Esophagus muscularis mucosa (tissue), 4 donors: ENCODE measurements around the gene MYRIP.

Experiments used
- EP300 ChIP-seq: sonication (generic); formaldehyde crosslinking; IDR thresholded peaks from one replicate; pipeline ENCODE4 v1.6.1; 2017; ENCODE audit warnings: antibody characterized with exemption
- POLR2A ChIP-seq: fragments of 450-650 bp; IDR thresholded peaks from one replicate; pipeline ENCODE4 v1.6.1; 2017; ENCODE audit warnings: antibody characterized with exemption, moderate library complexity, mild to moderate bottlenecking, low read depth
- POLR2AphosphoS5 ChIP-seq, 2 donors: sonication (generic); formaldehyde crosslinking; IDR thresholded peaks; one replicate each; pipeline ENCODE4 v1.6.1; 2017; ENCODE audit warnings: antibody characterized with exemption in 2 of 2
- TF ChIP-seq, protein P1 (sequence below), 3 experiments: fragments of 200-600 bp in 2 of 3; fragments of 450-650 bp in 1 of 3; sonication (generic) in 2 of 3; IDR thresholded peaks; one replicate each; pipeline ENCODE4 v1.5.1; 2017 to 2019; ENCODE audit warnings: antibody characterized with exemption in 3 of 3, mild to moderate bottlenecking in 2 of 3, moderate library complexity in 1 of 3

DNA sequence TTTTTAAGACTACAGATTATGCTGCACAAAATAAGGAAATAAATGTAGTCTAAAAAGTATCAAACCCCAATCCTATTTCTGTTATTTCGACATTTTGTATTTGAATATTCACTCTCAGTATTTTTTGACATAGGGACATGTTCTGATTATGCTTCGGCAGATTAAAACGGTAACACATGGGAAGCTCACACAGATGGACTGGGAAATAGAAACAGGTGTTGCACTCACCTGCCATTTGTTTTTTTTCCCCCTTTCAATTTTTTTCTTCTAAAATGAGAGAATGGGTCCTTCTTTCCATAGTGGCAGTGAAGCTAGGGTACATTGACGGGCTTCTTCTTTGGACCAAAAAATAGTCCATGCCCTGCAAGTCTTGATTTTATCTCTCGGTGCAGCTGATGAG, 163.1 kb downstream of the MYRIP start:
- TF ChIP-seq, protein P1, sequence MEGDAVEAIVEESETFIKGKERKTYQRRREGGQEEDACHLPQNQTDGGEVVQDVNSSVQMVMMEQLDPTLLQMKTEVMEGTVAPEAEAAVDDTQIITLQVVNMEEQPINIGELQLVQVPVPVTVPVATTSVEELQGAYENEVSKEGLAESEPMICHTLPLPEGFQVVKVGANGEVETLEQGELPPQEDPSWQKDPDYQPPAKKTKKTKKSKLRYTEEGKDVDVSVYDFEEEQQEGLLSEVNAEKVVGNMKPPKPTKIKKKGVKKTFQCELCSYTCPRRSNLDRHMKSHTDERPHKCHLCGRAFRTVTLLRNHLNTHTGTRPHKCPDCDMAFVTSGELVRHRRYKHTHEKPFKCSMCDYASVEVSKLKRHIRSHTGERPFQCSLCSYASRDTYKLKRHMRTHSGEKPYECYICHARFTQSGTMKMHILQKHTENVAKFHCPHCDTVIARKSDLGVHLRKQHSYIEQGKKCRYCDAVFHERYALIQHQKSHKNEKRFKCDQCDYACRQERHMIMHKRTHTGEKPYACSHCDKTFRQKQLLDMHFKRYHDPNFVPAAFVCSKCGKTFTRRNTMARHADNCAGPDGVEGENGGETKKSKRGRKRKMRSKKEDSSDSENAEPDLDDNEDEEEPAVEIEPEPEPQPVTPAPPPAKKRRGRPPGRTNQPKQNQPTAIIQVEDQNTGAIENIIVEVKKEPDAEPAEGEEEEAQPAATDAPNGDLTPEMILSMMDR (IDR thresholded peaks at IDR 0.05), result no peak
- TF ChIP-seq POLR2A (no peak), POLR2AphosphoS5 (IDR thresholded peaks at IDR 0.05) (no peak), EP300 (no peak)
